ENCODE measurements around the gene ZSWIM5. TPM values are rescaled to one million over a fixed set of nuclear protein-coding genes. Genes with fewer than 3 reads are reported as not detected.

Gene ZSWIM5
- total RNA-seq, 4 donors from 2014 or later: 12.3 to 38.2 (median 13.7) TPM

DNA sequence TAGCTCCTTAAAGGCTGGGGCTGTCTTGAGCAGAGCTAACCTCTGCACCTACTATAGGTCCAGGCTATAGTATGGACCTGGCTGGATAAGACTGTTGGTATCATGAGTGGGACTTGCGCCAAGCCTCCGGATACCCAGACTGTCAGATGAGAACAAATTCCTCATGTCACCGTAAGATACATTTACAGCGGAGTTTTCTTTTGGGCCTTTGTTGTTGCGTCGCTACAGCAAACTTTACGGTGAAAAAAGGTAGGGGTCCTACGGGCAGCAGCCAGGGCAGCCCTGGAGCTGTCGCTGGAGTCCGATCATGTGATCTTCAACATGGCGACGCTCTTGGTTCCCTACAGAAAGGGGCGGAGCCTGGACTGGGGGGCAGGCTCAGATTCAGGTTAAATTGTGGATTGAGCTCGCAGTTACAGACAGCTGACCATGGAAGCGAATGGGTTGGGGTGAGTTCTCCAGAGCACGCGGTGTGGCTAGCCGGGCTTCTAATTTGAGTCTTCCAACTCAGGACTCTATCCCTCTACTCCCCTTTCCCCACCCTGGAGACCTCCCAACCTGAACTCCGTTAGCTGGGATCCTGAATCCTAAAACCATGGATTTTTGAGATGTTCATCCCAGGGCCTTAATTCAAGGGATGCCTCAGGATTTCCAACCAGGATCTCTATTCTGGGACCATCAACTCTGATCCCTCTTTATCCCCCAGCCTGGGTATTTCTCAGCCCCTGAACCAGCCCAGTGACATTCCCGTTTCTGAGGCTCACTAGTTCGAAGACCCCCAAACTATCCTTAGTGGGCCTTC is 194.4 kb downstream of the ZSWIM5 start, which contains the start of gene UROD:
Gene UROD (plus strand): TSS at position 418 of the 802 bp plus-strand sequence. CDS start 12 bp downstream, at position 430.
- Histone ChIP-seq H3K4me3 (peak within 1 kb of the TSS; percentile 79 to 94 (median 86)), H3K4me1 (peaks cover 18 to 39% (median 34%) of the 10 kb centered on the region in 4 donors), H3K9me3 (no peaks in the 10 kb centered on the region), H3K36me3 (peaks cover 0 to 20% (median 9%) of the 10 kb centered on the region in 4 donors), H3K27ac (peak within 1 kb of the TSS; percentile 88 to 93 (median 91)), H3K27me3 (no peaks in the 10 kb centered on the region)
- intact Hi-C loops (cut with DNase I; ENCODE audit: low total_unique reads) (no loop called here), in situ Hi-C loops (cut with MboI; ENCODE audit: low pct_ligation_motif_present in 1 of 4, low pct_unique_long_range_greater_than_20kb in 1 of 4, low sequenced_read_pairs in 3 of 4) (loop anchor here (10.0 to 25.0 kb wide), 7 partner anchors 175 to 483 kb away; partner anchors contain the start of genes TESK2 (in 3 of the 4), BEST4 (in 1 of the 4), PTCH2 (in 1 of the 4) and RPS8 (in 1 of the 4))
- WGBS, 2 donors (ENCODE audit: low coverage in 1 of 2): 1% methylated on average over 21 of the region's 21 CpGs; no CpG with 5 or more reads in 1 of the 2 donors
- TF ChIP-seq EP300 (IDR thresholded peaks at IDR 0.05; ENCODE audit: low read depth): no peak
- TF ChIP-seq, protein P1, sequence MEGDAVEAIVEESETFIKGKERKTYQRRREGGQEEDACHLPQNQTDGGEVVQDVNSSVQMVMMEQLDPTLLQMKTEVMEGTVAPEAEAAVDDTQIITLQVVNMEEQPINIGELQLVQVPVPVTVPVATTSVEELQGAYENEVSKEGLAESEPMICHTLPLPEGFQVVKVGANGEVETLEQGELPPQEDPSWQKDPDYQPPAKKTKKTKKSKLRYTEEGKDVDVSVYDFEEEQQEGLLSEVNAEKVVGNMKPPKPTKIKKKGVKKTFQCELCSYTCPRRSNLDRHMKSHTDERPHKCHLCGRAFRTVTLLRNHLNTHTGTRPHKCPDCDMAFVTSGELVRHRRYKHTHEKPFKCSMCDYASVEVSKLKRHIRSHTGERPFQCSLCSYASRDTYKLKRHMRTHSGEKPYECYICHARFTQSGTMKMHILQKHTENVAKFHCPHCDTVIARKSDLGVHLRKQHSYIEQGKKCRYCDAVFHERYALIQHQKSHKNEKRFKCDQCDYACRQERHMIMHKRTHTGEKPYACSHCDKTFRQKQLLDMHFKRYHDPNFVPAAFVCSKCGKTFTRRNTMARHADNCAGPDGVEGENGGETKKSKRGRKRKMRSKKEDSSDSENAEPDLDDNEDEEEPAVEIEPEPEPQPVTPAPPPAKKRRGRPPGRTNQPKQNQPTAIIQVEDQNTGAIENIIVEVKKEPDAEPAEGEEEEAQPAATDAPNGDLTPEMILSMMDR (IDR thresholded peaks at IDR 0.05): no peak
- peak; percentile 62 for TF ChIP-seq POLR2A (IDR thresholded peaks at IDR 0.05)
- peak; percentile 58 to 78 (median 72) for TF ChIP-seq POLR2AphosphoS5 (IDR thresholded peaks at IDR 0.05)
- DNase-seq: peak; percentile 93

DNA sequence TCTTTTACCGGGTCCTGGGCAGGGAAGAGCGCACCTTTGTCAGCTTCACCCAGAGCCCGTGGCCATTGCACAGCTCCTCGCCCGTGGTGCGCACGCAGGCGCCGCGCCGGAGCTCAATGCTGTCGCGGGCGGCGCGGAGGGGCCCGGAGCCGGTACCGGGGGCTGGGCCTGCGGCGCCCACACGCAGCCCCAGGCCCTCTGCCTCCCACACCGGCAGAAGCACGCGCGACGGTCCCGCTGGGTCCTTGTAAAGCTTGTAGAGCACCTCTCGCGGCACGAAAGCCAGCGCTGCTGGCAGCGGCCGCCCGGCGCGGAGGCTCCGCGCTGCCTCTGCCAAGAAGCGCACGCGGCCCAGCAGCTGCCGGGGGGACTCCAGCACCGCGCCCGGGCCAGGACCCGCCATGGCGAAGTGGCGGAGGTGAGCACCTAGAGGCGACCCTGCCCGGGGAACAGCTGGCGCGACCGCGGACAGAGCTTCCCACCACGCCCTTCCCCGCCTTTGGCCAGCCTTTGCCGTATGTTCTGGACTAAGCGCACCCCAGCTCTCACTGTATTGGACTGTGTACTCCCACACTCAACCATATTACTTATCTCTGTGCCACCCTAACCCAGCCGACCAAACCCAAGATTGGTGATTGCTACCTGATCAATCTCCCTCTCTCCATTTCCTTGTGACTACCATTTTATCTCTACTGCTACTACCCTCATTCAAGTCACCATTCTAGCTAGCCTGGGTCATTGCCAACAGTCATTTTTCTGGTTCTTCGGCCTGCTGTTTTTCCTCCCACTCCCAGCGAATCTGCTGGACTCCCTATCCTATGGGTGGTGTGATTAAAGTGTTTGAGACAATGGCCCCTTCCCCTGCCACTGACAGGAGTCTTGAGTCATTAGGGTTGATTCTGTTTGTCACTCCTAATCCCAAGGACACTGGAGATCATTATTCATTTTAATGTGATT is 195.3 kb downstream of the ZSWIM5 start, which contains the start of gene HECTD3:
Gene HECTD3 (minus strand): TSS at position 470 of the 957 bp plus-strand sequence. CDS start 67 bp downstream, at position 403.
- in situ Hi-C loops (cut with MboI; ENCODE audit: low pct_ligation_motif_present in 1 of 4, low pct_unique_long_range_greater_than_20kb in 1 of 4, low sequenced_read_pairs in 3 of 4) (loop anchor here (10.0 to 25.0 kb wide), 7 partner anchors 174 to 484 kb away; partner anchors contain the start of genes TESK2 (in 3 of the 4), BEST4 (in 1 of the 4), PTCH2 (in 1 of the 4) and RPS8 (in 1 of the 4)), intact Hi-C loops (cut with DNase I; ENCODE audit: low total_unique reads) (no loop called here)
- no peaks in the 10 kb centered on the region for H3K27me3 ChIP-seq
- 2 to 6% methylated on average over 3 to 32 of the region's 62 CpGs for whole genome bisulfite sequencing, 2 donors (ENCODE audit: low coverage in 1 of 2)
- peaks cover 18 to 39% (median 34%) of the 10 kb centered on the region in 4 donors for H3K4me1 ChIP-seq
- peak; percentile 90 for DNase-seq
- TF ChIP-seq, protein P1 (IDR thresholded peaks at IDR 0.05): no peak
- TF ChIP-seq POLR2AphosphoS5 (IDR thresholded peaks at IDR 0.05) (peak in 2 of 3 donors; percentile 74 to 91), POLR2A (IDR thresholded peaks at IDR 0.05) (peak; percentile 70)
- H3K27ac ChIP-seq: peak within 1 kb of the TSS; percentile 88 to 93 (median 91)
- H3K9me3 ChIP-seq: no peaks in the 10 kb centered on the region
- peaks cover 0 to 28% (median 13%) of the 10 kb centered on the region in 4 donors for H3K36me3 ChIP-seq
- H3K4me3 ChIP-seq: peak within 1 kb of the TSS; percentile 79 to 94 (median 86)

DNA sequence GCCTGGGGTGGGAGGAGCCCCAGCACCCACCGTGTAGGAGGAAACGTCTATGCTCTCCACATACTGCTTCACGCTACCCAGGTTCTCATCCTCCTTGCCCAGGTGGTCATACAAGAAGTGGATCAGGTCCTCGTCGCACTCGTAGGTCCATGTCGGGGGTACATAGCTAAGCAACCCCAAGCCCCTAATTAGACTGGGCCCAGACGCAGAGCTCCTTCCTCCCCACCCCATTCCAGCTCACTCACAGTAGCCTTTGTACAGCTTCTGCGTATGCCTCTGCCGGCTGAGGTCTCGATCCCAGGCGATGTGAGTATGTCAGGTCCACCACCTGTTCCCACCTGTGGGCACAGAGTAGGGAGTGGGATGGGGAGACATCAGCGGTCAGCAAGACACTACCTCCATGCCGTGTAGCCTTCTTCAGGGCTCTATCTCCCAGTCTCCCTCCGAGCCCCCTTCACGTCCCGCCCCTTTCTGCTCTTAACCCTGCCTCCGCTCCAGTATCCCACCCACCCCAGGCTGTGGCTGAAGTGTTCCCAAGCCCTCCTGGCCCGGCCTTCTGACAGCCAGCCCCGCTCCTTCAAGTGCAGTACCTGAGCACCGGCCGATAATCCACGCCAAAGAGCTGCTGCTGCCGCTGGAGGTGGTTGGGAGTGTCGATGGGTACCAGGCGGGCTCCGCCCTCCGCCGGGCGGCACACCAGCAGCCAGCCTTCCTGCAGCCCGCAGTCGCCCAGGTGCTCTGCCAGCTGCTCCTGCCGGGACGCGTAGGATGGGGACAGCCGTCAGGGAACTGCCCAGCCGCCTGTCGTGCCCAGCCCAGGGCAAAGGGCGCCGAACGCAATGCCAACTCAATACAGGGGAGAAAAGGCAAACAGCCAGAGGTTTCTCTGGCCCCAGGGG is 196.2 kb downstream of the ZSWIM5 start:
- in situ Hi-C loops (cut with MboI; ENCODE audit: low pct_ligation_motif_present in 1 of 4, low pct_unique_long_range_greater_than_20kb in 1 of 4, low sequenced_read_pairs in 3 of 4): loop anchor here (10.0 to 25.0 kb wide), 7 partner anchors 173 to 485 kb away; partner anchors contain the start of genes TESK2 (in 3 of the 4), BEST4 (in 1 of the 4), PTCH2 (in 1 of the 4) and RPS8 (in 1 of the 4)
- WGBS, 2 donors (ENCODE audit: low coverage in 1 of 2): 31% methylated on average over 26 of the region's 41 CpGs; no CpG with 5 or more reads in 1 of the 2 donors
- H3K4me3 ChIP-seq: peak overlapping the region; percentile 79 to 94 (median 86)
- H3K4me1 ChIP-seq: peaks cover 18 to 39% (median 34%) of the 10 kb centered on the region in 4 donors
- H3K36me3 ChIP-seq: peaks cover 0 to 37% (median 17%) of the 10 kb centered on the region in 4 donors
- TF ChIP-seq, protein P1 (IDR thresholded peaks at IDR 0.05): no peak
- peak; percentile 11 to 64 (median 55) for TF ChIP-seq POLR2AphosphoS5 (IDR thresholded peaks at IDR 0.05)
- no peaks in the 10 kb centered on the region for H3K27me3 ChIP-seq
- DNase-seq: peak; percentile 82
- peak overlapping the region; percentile 88 to 93 (median 91) for H3K27ac ChIP-seq
- no peaks in the 10 kb centered on the region for H3K9me3 ChIP-seq
- intact Hi-C loops (cut with DNase I; ENCODE audit: low total_unique reads): no loop called here

Data from transverse colon (tissue), 4 donors.